ENCODE measurements around the gene MAP2K5.

- TF ChIP-seq, protein P1, sequence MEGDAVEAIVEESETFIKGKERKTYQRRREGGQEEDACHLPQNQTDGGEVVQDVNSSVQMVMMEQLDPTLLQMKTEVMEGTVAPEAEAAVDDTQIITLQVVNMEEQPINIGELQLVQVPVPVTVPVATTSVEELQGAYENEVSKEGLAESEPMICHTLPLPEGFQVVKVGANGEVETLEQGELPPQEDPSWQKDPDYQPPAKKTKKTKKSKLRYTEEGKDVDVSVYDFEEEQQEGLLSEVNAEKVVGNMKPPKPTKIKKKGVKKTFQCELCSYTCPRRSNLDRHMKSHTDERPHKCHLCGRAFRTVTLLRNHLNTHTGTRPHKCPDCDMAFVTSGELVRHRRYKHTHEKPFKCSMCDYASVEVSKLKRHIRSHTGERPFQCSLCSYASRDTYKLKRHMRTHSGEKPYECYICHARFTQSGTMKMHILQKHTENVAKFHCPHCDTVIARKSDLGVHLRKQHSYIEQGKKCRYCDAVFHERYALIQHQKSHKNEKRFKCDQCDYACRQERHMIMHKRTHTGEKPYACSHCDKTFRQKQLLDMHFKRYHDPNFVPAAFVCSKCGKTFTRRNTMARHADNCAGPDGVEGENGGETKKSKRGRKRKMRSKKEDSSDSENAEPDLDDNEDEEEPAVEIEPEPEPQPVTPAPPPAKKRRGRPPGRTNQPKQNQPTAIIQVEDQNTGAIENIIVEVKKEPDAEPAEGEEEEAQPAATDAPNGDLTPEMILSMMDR (IDR thresholded peaks at IDR 0.05), result no peak
- TF ChIP-seq ZFX (IDR thresholded peaks at IDR 0.05; ENCODE audit: borderline replicate concordance), result no peak
Measured at GRCh38 chr15:67523330-67523729, 19.2 kb upstream of the MAP2K5 start.
